Neural cell (in vitro differentiated cells): ENCODE data around the gene ADISSP. TPM values are rescaled to one million over a fixed set of nuclear protein-coding genes. Genes with fewer than 3 reads are reported as not detected.
A peak's percentile ranks its signal among the peaks of the same experiment; 100 is the strongest.

Experiments used
- H2AFZ ChIP-seq: fragments of 200-600, 300-800 bp; sonication (generic), shearing (Covaris generic); 2 replicates; pipeline ENCODE4 v1.6.0; 2014; ENCODE audit warnings: low read depth, mild to moderate bottlenecking, antibody characterized with exemption, low read length, moderate library complexity
- H3F3A ChIP-seq: fragments of 200-600 bp; shearing (Covaris generic); 2 replicates; pipeline ENCODE4 v1.6.1; 2016; ENCODE audit warnings: mild to moderate bottlenecking, moderate library complexity, mixed read lengths, antibody characterized with exemption, low read length; ENCODE audit not compliant: insufficient read depth, poor library complexity, severe bottlenecking
- H3K27ac ChIP-seq: fragments of 200-600, 300-800 bp; sonication (generic), shearing (Covaris generic); 2 replicates; pipeline ENCODE4 v1.5.1; 2014; ENCODE audit warnings: mild to moderate bottlenecking, low read length, moderate library complexity
- H3K27me3 ChIP-seq: fragments of 300-800, 200-600 bp; sonication (generic), shearing (Covaris generic); 2 replicates; pipeline ENCODE4 v1.6.0; 2014; ENCODE audit warnings: mild to moderate bottlenecking, low read depth, low read length, moderate library complexity; ENCODE audit not compliant: insufficient read depth
- H3K36me3 ChIP-seq: fragments of 300-800, 200-600 bp; sonication (generic), shearing (Covaris generic); 2 replicates; pipeline ENCODE4 v1.5.1; 2014; ENCODE audit warnings: mild to moderate bottlenecking, antibody characterized with exemption, low read length, moderate library complexity; ENCODE audit not compliant: insufficient read depth
- H3K4me2 ChIP-seq: fragments of 300-800, 200-600 bp; sonication (generic), shearing (Covaris generic); 2 replicates; pipeline ENCODE4 v1.6.0; 2014; ENCODE audit warnings: mild to moderate bottlenecking, low read length
- H3K4me3 ChIP-seq: fragments of 300-800, 200-600 bp; sonication (generic), shearing (Covaris generic); 2 replicates; pipeline ENCODE4 v1.5.1; 2014; ENCODE audit warnings: mild to moderate bottlenecking, low read length, moderate library complexity
- H3K79me2 ChIP-seq: fragments of 200-600 bp; shearing (Covaris generic); replicated peaks from 2 replicates; pipeline ENCODE4 v1.6.0; 2014; ENCODE audit warnings: mild to moderate bottlenecking, low read length, moderate library complexity; ENCODE audit not compliant: insufficient read depth
- H3K9ac ChIP-seq: fragments of 300-800, 200-600 bp; sonication (generic), shearing (Covaris generic); 2 replicates; pipeline ENCODE4 v1.6.1; 2016; ENCODE audit warnings: mild to moderate bottlenecking, low read length, mixed read lengths
- H3K9me2 ChIP-seq: fragments of 200-600 bp; shearing (Covaris generic); 2 replicates; pipeline ENCODE4 v1.6.1; 2016; ENCODE audit warnings: mild to moderate bottlenecking, low read length, mixed read lengths; ENCODE audit not compliant: insufficient read depth
- H3K9me3 ChIP-seq: fragments of 200-600, 300-800 bp; sonication (generic), shearing (Covaris generic); 2 replicates; pipeline ENCODE4 v1.6.1; 2016; ENCODE audit warnings: mild to moderate bottlenecking, mixed run types, low read length, moderate library complexity, mixed read lengths
- H4K20me1 ChIP-seq: fragments of 200-600 bp; shearing (Covaris generic); 2 replicates; pipeline ENCODE4 v1.6.1; 2016; ENCODE audit warnings: mild to moderate bottlenecking, mixed run types; ENCODE audit not compliant: insufficient read depth
- CTCF ChIP-seq: fragments of 450-650 bp; IDR thresholded peaks from 2 replicates; pipeline ENCODE4 v1.5.1; 2014; ENCODE audit warnings: antibody characterized with exemption, mild to moderate bottlenecking, moderate library complexity; ENCODE audit not compliant: poor library complexity, severe bottlenecking
- EP300 ChIP-seq: fragments of 450-650 bp; conservative IDR thresholded peaks from 2 replicates; pipeline ENCODE4 v1.6.1; 2014; ENCODE audit warnings: antibody characterized with exemption, mild to moderate bottlenecking, moderate library complexity; ENCODE audit not compliant: poor library complexity, severe bottlenecking
- EZH2 ChIP-seq: fragments of 200-600, 300-800 bp; shearing (Covaris generic), sonication (generic); IDR thresholded peaks from 2 replicates; pipeline ENCODE4 v1.6.1; 2014; ENCODE audit warnings: antibody characterized with exemption, low read length, borderline replicate concordance, mild to moderate bottlenecking; ENCODE audit not compliant: insufficient read depth, poor library complexity, severe bottlenecking
- MXI1 ChIP-seq: fragments of 450-650 bp; conservative IDR thresholded peaks from 2 replicates; pipeline ENCODE4 v1.6.1; 2014; ENCODE audit warnings: antibody characterized with exemption, mild to moderate bottlenecking; ENCODE audit not compliant: poor library complexity, severe bottlenecking
- POLR2AphosphoS5 ChIP-seq: IDR thresholded peaks from 2 replicates; pipeline ENCODE4 v1.6.1; 2012
- RAD21 ChIP-seq: fragments of 450-650 bp; conservative IDR thresholded peaks from 2 replicates; pipeline ENCODE4 v1.6.1; 2014; ENCODE audit warnings: antibody characterized with exemption, mild to moderate bottlenecking, moderate library complexity
- REST ChIP-seq: IDR thresholded peaks from 2 replicates; pipeline ENCODE4 v1.6.1; 2012; ENCODE audit warnings: borderline replicate concordance
- SMC3 ChIP-seq: fragments of 450-650 bp; conservative IDR thresholded peaks from 2 replicates; pipeline ENCODE4 v1.6.1; 2014; ENCODE audit warnings: antibody characterized with exemption, mild to moderate bottlenecking, moderate library complexity; ENCODE audit not compliant: poor library complexity
- TAF1 ChIP-seq: IDR thresholded peaks from 2 replicates; pipeline ENCODE4 v1.6.1; 2012; ENCODE audit warnings: low read depth
- polyA plus RNA-seq: library from polyadenylated mRNA; depleted of rRNA; stranded (reverse); fragments of >200 nt; gene quantifications from 2 replicates; pipeline ENCODE4 v1.2.3, GENCODE V29; 2014

Gene ADISSP
- polyA plus RNA-seq, 1 donor from 2014 or later = 39.8 TPM

GRCh38 chr20:3778976-3779375 is 11.4 kb upstream of the ADISSP start:
- no peaks in the 10 kb centered on the region for H3K79me2 ChIP-seq
- H3K9me3 ChIP-seq = no peaks in the 10 kb centered on the region
- no peak overlapping the region for H3K9ac ChIP-seq
- H3F3A ChIP-seq = no peaks in the 10 kb centered on the region
- H4K20me1 ChIP-seq = no peaks in the 10 kb centered on the region
- H3K4me2 ChIP-seq = no peak overlapping the region
- no peak overlapping the region for H3K4me3 ChIP-seq
- TF ChIP-seq MXI1 = no peak
- no peak for TF ChIP-seq EZH2
- no peak for TF ChIP-seq TAF1
- TF ChIP-seq EP300 = no peak
- TF ChIP-seq SMC3 = no peak
- TF ChIP-seq RAD21 = no peak
- no peak for TF ChIP-seq CTCF
- TF ChIP-seq REST = no peak
- no peak for TF ChIP-seq POLR2AphosphoS5
- H3K27ac ChIP-seq = no peak overlapping the region
- H3K27me3 ChIP-seq = peaks cover 34% of the 10 kb centered on the region
- H3K36me3 ChIP-seq = no peaks in the 10 kb centered on the region
- no peak overlapping the region for H2AFZ ChIP-seq
- H3K9me2 ChIP-seq = no peaks in the 10 kb centered on the region

GRCh38 chr20:3777716-3778629 is 10.4 kb upstream of the ADISSP start:
- no peaks in the 10 kb centered on the region for H3F3A ChIP-seq
- no peak overlapping the region for H3K27ac ChIP-seq
- no peaks in the 10 kb centered on the region for H3K36me3 ChIP-seq
- H3K27me3 ChIP-seq = peaks cover 34% of the 10 kb centered on the region
- H3K79me2 ChIP-seq = no peaks in the 10 kb centered on the region
- peak overlapping the region; percentile 23 for H3K9ac ChIP-seq
- H2AFZ ChIP-seq = no peak overlapping the region
- no peak overlapping the region for H3K4me2 ChIP-seq
- H3K9me2 ChIP-seq = no peaks in the 10 kb centered on the region
- TF ChIP-seq EP300 (no peak), CTCF (no peak), REST (no peak), POLR2AphosphoS5 (no peak), SMC3 (no peak), RAD21 (no peak), EZH2 (no peak)
- no peaks in the 10 kb centered on the region for H4K20me1 ChIP-seq
- H3K4me3 ChIP-seq = peak overlapping the region; percentile 56
- no peaks in the 10 kb centered on the region for H3K9me3 ChIP-seq
